IMR-90 (cell line): ENCODE measurements around the gene CCDC88A. TPM values are rescaled to one million over a fixed set of nuclear protein-coding genes. Genes with fewer than 3 reads are reported as not detected.
"Not testable (repeated sequence)": the region's sequence is repeated elsewhere in the genome, so short reads cannot be mapped to it uniquely, and the experiment has no call there.

Experiments
- ATAC-seq: fragments of 200-7000 bp; cut with Tn5 transposase; 2 replicates; pipeline ENCODE4 v1.9.1; 2020; ENCODE audit warnings: low read depth, mild to moderate bottlenecking, moderate library complexity
- BruUV-seq: library from RNA; stranded (reverse); fragments of 400-500 nt; replicated peaks from 2 replicates; lab custom pipeline; 2021; lab: Mats Ljungman, UMichigan
- CTCF ChIA-PET: fragments of 300-600 bp; formaldehyde crosslinking; extraction: SDS; loops from one replicate; lab custom pipeline; 2021; ENCODE audit warnings: antibody characterized with exemption; lab: Yijun Ruan, JAX
- POLR2A ChIA-PET: fragments of 300-600 bp; sonication (Branson Sonifier 250); formaldehyde crosslinking; loops from one replicate; lab custom pipeline; 2022; ENCODE audit warnings: antibody characterized with exemption; ENCODE audit not compliant: unreplicated experiment; lab: Charles Lee
- DNase-seq: peaks from one replicate; pipeline ENCODE4 v3.0.0; 2013
- H2AFZ ChIP-seq: replicated peaks from 2 replicates; pipeline ENCODE3; 2013; ENCODE audit warnings: low read length, mild to moderate bottlenecking; ENCODE audit not compliant: poor library complexity
- H2AK5ac ChIP-seq: 2 replicates; pipeline ENCODE4 v1.6.1; 2013; ENCODE audit warnings: low read depth, low read length, inconsistent platforms
- H2AK9ac ChIP-seq: replicated peaks from 2 replicates; pipeline ENCODE3; 2013; ENCODE audit warnings: mild to moderate bottlenecking, low read depth, low read length, moderate library complexity; ENCODE audit not compliant: poor library complexity
- H2BK120ac ChIP-seq: 2 replicates; pipeline ENCODE4 v1.6.1; 2013; ENCODE audit warnings: low read depth, low read length, inconsistent platforms
- H2BK15ac ChIP-seq: 3 replicates; pipeline ENCODE4 v1.6.1; 2013; ENCODE audit warnings: low read depth, low read length, inconsistent platforms
- H2BK20ac ChIP-seq: 2 replicates; pipeline ENCODE4 v1.6.1; 2013; ENCODE audit warnings: low read depth, mild to moderate bottlenecking, inconsistent platforms, low read length, moderate library complexity
- H2BK5ac ChIP-seq: 2 replicates; pipeline ENCODE4 v1.6.1; 2013; ENCODE audit warnings: mild to moderate bottlenecking, low read depth, low read length, inconsistent platforms; ENCODE audit not compliant: poor library complexity, severe bottlenecking
- H3K14ac ChIP-seq: replicated peaks from 2 replicates; pipeline ENCODE4 v1.6.1; 2013; ENCODE audit warnings: low read depth, low read length, inconsistent platforms
- H3K18ac ChIP-seq: 2 replicates; pipeline ENCODE4 v1.6.1; 2013; ENCODE audit warnings: low read depth, low read length, control low read depth
- H3K23ac ChIP-seq: 2 replicates; pipeline ENCODE4 v1.6.1; 2013; ENCODE audit warnings: low read depth, low read length, inconsistent platforms
- H3K27ac ChIP-seq: 2 replicates; pipeline ENCODE4 v1.5.1; 2013; ENCODE audit warnings: mild to moderate bottlenecking, control low read depth, low read length; ENCODE audit not compliant: insufficient read depth
- H3K27me3 ChIP-seq: 2 replicates; pipeline ENCODE4 v1.6.1; 2013; ENCODE audit warnings: low read length; ENCODE audit not compliant: control insufficient read depth, insufficient read depth
- H3K36me3 ChIP-seq: 2 replicates; pipeline ENCODE4 v1.6.1; 2013; ENCODE audit warnings: low read length, mixed read lengths; ENCODE audit not compliant: control insufficient read depth, insufficient read depth
- H3K4ac ChIP-seq: 2 replicates; pipeline ENCODE4 v1.6.1; 2013; ENCODE audit warnings: low read depth, low read length, inconsistent platforms
- H3K4me1 ChIP-seq: 2 replicates; pipeline ENCODE4 v1.6.1; 2013; ENCODE audit warnings: low read length, mixed read lengths; ENCODE audit not compliant: control insufficient read depth, insufficient read depth
- H3K4me2 ChIP-seq: 2 replicates; pipeline ENCODE4 v1.6.1; 2013; ENCODE audit warnings: low read depth, mild to moderate bottlenecking, control low read depth, low read length, moderate library complexity
- H3K4me3 ChIP-seq: 2 replicates; pipeline ENCODE4 v1.5.1; 2013; ENCODE audit warnings: low read depth, mild to moderate bottlenecking, control low read depth, low read length, moderate library complexity; ENCODE audit not compliant: insufficient read depth
- H3K56ac ChIP-seq: 2 replicates; pipeline ENCODE4 v1.6.1; 2013; ENCODE audit warnings: low read length, inconsistent platforms; ENCODE audit not compliant: insufficient read depth; ENCODE audit errors: extremely low read depth
- H3K79me1 ChIP-seq, 2 experiments: 2 replicates each; pipeline ENCODE4 v1.6.1; 2013; ENCODE audit warnings: low read length in 2 of 2, inconsistent platforms in 1 of 2, low read depth in 1 of 2
- H3K9ac ChIP-seq: 2 replicates; pipeline ENCODE4 v1.6.1; 2013; ENCODE audit warnings: low read depth, low read length, control low read depth
- H3K9me1 ChIP-seq: 2 replicates; pipeline ENCODE4 v1.6.1; 2013; ENCODE audit warnings: low read length, inconsistent platforms; ENCODE audit not compliant: insufficient read depth
- H3K9me3 ChIP-seq: 2 replicates; pipeline ENCODE4 v1.6.1; 2013; ENCODE audit warnings: low read length; ENCODE audit not compliant: control insufficient read depth, insufficient read depth
- H4K20me1 ChIP-seq: 2 replicates; pipeline ENCODE4 v1.6.1; 2013; ENCODE audit warnings: low read length, inconsistent platforms; ENCODE audit not compliant: insufficient read depth
- H4K5ac ChIP-seq: 2 replicates; pipeline ENCODE4 v1.6.1; 2013; ENCODE audit warnings: mild to moderate bottlenecking, low read depth, low read length, control low read depth
- H4K8ac ChIP-seq, 2 experiments: 2 replicates each; pipeline ENCODE4 v1.6.1; 2013; ENCODE audit warnings: low read depth in 2 of 2, low read length in 2 of 2, control low read depth in 1 of 2, inconsistent platforms in 1 of 2
- H4K91ac ChIP-seq: 2 replicates; pipeline ENCODE4 v1.6.1; 2013; ENCODE audit warnings: low read depth, low read length, inconsistent platforms; ENCODE audit not compliant: insufficient read depth
- WGBS, 2 experiments: methylation state at CpG; one replicate each; pipeline versions ENCODE4 v1.1.5 to v1.1.7; 2013; ENCODE audit warnings: missing lambda C conversion rate in 2 of 2; ENCODE audit not compliant: insufficient read length in 1 of 2; ENCODE audit errors: extremely low coverage in 2 of 2; 5-methylcytosine and 5-hydroxymethylcytosine counted together
- dilution Hi-C: fragments of 300-500 bp; cut with HindIII; formaldehyde crosslinking; loops from one replicate; pipeline ENCODE4 v1.14.3; 2018; ENCODE audit warnings: low sequenced_read_pairs; ENCODE audit not compliant: unreplicated experiment
- in situ Hi-C: fragments of 300-500 bp; cut with MboI; formaldehyde crosslinking; loops from 3 replicates; pipeline ENCODE4 v1.14.3; 2019; ENCODE audit warnings: low sequenced_read_pairs, inconsistent platforms, mixed read lengths
- intact Hi-C: fragments of 100-400 bp; cut with micrococcal nuclease; formaldehyde crosslinking; loops from 2 replicates; pipeline ENCODE4 v1.10.0; 2022
- polyA plus RNA-seq, 3 experiments: library from polyadenylated mRNA; depleted of rRNA; stranded (reverse); fragments of >200 nt; gene quantifications; 2 replicates each; pipeline ENCODE4 v1.2.3, GENCODE V29; 2012; ENCODE audit warnings: low replicate concordance in 1 of 3
- total RNA-seq: library from RNA; depleted of rRNA; stranded (reverse); fragments of >200 nt; gene quantifications from 2 replicates; pipeline ENCODE4 v1.2.3, GENCODE V29; 2012

The CCDC88A gene
- total and polyA plus RNA-seq, 2 of the 4 experiments (the other 2 are of a cell fraction), result 15.6 to 63.8 TPM

DNA sequence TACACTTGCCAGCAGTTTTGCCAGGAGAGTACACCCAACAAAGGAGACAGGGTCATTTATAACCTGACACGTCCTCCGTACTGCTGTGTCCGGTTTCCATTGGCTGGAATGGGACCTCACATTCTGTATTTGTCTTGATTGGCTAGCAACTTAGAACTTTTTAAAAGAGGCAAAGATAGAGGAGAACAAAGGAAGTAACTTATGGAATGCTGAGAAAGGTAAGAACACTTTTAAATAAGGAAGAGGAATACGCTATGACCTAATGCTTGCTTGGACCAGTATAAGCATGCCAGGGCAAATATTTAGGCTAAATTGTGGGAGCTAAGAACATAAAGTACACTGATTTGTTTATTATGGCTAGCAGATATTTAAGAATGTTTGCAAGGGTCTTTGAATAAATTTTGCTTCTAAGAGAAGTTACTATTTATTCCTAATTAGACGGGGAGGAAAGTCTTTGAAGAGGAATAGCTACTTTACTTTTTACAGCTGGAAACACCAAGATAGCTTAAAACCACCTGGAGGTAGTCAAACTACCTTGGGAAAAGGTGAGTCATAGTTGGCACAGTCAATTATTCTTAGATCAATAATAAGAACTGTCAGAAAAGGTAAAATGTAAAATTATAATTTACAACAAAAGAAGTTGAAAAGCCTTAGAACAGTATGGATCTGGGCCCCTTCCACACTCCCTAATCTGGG lies 138.7 kb downstream of the CCDC88A start:
- H3K27ac ChIP-seq, POLR2A ChIA-PET, H3K23ac ChIP-seq, H3K14ac ChIP-seq, H4K20me1 ChIP-seq, DNase-seq, H4K5ac ChIP-seq, H3K18ac ChIP-seq, H2AFZ ChIP-seq, H3K56ac ChIP-seq, in situ Hi-C loops, H2BK120ac ChIP-seq, H3K9ac ChIP-seq, BruUV-seq, H2BK5ac ChIP-seq, dilution Hi-C loops, H3K27me3 ChIP-seq, H3K9me1 ChIP-seq, H3K4ac ChIP-seq, H2AK5ac ChIP-seq, H2BK20ac ChIP-seq, H3K4me3 ChIP-seq, H3K36me3 ChIP-seq, H3K4me1 ChIP-seq, ATAC-seq, H2BK15ac ChIP-seq, H3K9me3 ChIP-seq, H2AK9ac ChIP-seq, H4K91ac ChIP-seq, H3K4me2 ChIP-seq: not testable (repeated sequence)
- intact Hi-C loops, result loop anchor here (5.0 to 10.0 kb wide), 2 partner anchors 224 to 1319 kb away; no protein-coding TSS in a partner anchor
- WGBS, 2 experiments, result 88% methylated on average over 3 of the region's 5 CpGs; no CpG with 5 or more reads in 1 of the 2 experiments
- Histone ChIP-seq H3K79me1 (peaks cover 11% of the 10 kb centered on the region in 2 experiments; a peak in 3 of 4 replicates), H4K8ac (peak overlapping the region in 1 of 2 experiments; percentile 81; a peak in 2 of 4 replicates)
- CTCF ChIA-PET, result interaction anchor here (0.8 kb wide), 1 partner anchor 8 kb away, joined by 3 read pairs; no protein-coding TSS in a partner anchor

DNA sequence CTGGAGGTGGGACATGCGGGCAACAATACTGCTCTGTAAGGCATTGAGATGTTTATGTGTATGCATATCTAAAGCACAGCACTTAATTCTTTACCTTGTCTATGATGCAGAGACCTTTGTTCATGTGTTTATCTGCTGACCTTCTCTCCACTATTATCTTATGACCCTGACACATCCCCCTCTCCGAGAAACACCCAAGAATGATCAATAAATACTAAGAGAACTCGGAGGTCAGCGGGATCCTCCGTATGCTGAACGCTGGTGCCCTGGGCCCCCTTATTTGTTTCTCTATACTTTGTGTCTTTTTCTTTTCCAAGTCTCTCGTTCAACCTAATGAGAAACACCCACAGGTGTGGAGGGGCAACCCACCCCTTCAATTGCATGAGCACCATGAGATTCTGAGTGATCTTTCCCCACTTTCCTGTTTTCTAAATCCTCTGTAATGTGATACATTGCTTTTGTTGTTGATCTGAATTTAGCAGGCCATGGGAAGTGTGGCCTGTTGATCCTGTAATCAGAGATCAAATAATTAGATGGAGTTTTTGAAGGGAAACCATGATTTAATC lies 139.7 kb downstream of the CCDC88A start:
- H4K20me1 ChIP-seq, H2BK120ac ChIP-seq, H4K5ac ChIP-seq, H3K27ac ChIP-seq, H3K23ac ChIP-seq, ATAC-seq, H3K4me2 ChIP-seq, H3K4me1 ChIP-seq, H3K9me1 ChIP-seq, DNase-seq, BruUV-seq, H3K4ac ChIP-seq, H2BK15ac ChIP-seq, H2AK5ac ChIP-seq, H3K18ac ChIP-seq, H2AFZ ChIP-seq, H3K9ac ChIP-seq, H3K4me3 ChIP-seq, H2BK5ac ChIP-seq, H3K56ac ChIP-seq, H3K14ac ChIP-seq, H4K91ac ChIP-seq, dilution Hi-C loops, CTCF ChIA-PET, H4K8ac ChIP-seq, in situ Hi-C loops, H3K9me3 ChIP-seq, H3K27me3 ChIP-seq, POLR2A ChIA-PET, H3K36me3 ChIP-seq, H2AK9ac ChIP-seq, H2BK20ac ChIP-seq: not testable (repeated sequence)
- 60% methylated on average over 1 of the region's 7 CpGs; no CpG with 5 or more reads in 1 of the 2 experiments for WGBS, 2 experiments
- peaks cover 11% of the 10 kb centered on the region in 2 experiments; a peak in 3 of 4 replicates for H3K79me1 ChIP-seq
- intact Hi-C loops, result loop anchor here (5.0 to 10.0 kb wide), 2 partner anchors 225 to 1318 kb away; no protein-coding TSS in a partner anchor
